GM21576 (cell line): ENCODE results near the gene C1GALT1.
"Not testable (repeated sequence)": the region's sequence is repeated elsewhere in the genome, so short reads cannot be mapped to it uniquely, and the experiment has no call there.

Experiments used
- ATAC-seq: cut with Tn5 transposase; IDR thresholded peaks from one replicate; pipeline ENCODE4 v1.9.1; 2021; ENCODE audit warnings: mild to moderate bottlenecking, moderate library complexity; ENCODE audit not compliant: unreplicated experiment

The C1GALT1 gene

GRCh38 chr7:7231865-7232264 lies 49.5 kb downstream of the C1GALT1 start:
- no peak for ATAC-seq

GRCh38 chr7:7235347-7235746 lies 53.0 kb downstream of the C1GALT1 start:
- no peak for ATAC-seq

DNA sequence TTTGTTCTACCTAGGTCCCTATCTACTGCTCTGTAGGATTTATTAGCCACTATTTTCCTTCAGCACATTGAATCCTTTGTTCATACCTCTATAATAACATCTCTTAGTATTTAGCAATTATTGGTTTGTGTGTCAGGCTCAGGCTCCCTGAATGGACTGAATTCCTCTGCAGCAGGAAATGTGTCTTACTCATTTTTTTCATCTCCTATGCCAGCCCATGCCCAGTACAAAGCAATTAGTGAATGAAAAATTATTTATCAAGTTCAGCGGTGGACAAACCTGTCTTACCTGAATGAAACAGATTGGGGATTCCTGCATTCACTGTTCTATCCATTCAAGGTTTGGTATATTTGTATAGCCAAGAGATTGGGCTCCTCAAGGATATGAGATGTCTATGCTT lies 53.7 kb downstream of the C1GALT1 start:
- ATAC-seq, result no peak

DNA sequence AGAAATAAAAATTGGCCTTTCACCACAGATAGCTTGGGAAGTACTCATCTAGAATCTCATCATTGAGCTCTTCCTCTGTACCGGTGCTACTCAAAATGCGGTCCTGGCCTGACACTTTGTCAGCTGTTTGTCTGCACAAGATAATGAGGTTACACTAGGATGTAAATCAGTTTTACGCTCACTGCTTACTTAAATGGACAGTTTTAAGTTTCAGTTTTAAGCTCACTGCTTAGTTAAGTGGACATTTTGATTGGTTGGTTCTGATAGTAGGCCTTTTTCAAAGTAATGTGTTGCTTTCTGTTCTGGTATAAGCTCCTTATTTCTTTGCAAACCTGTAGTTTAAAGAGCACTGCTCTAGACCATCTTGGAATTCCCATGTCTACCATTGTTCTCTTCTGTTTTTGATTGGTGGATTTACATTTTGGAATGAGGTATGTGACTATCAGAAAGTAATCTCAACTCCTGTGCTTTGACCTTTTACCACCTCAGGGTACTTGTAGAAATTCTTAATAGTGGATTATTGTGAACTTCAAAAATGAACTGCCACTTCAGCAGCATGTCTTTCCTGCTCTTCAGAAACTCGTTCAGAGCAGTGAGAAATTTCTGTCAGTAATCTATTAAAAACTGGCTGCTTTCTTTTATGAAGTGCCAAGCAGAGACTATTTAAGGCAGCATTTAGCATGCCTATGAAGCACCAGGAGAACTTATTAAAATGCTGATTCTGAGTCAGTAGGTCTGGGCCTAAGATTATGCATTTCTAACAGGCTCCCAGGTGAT lies 55.0 kb downstream of the C1GALT1 start:
- ATAC-seq, result no peak

- ATAC-seq, result no peak
Measured at GRCh38 chr7:7237978-7238267, 55.6 kb downstream of the C1GALT1 start.

DNA sequence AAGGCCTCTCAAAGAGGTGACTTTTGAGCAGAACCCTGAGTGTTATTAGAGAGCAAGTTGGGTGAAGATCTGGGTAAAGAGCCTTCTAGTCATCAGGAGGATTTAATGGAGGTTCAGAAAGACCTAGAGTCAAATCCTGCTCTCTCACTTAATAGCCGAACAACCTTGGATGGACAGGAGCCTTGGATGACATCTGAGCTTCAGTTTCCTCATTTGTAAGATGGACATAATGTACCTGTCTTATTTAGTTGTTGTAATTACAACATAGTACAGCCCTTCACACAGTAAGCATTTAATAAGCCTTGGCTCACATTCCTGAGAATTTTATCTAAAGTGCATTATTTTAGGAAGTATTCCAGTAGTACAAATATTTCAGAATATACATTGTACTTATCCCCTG lies 57.0 kb downstream of the C1GALT1 start:
- no peak for ATAC-seq

DNA sequence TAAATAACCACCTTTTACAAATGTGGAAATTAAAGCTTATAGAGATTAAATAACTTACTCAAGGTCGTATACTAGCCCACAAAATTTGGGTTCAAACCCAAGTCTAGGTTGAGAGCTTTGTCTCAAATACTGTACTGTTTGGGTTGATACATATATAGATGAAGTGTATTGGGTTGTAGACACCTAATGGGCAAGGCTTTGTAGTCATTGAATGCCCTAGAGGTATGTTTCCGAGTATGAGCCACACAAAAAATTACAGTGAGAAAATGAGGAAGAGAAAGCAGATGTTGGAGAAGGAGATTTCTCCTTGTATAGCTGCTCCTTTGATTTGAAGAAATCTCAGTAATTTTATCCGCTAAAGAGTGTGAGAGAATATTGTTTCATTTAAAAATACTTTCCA lies 60.6 kb downstream of the C1GALT1 start:
- ATAC-seq, result no peak

- ATAC-seq, result not testable (repeated sequence)
Measured at GRCh38 chr7:7245233-7245632, 62.9 kb downstream of the C1GALT1 start.

DNA sequence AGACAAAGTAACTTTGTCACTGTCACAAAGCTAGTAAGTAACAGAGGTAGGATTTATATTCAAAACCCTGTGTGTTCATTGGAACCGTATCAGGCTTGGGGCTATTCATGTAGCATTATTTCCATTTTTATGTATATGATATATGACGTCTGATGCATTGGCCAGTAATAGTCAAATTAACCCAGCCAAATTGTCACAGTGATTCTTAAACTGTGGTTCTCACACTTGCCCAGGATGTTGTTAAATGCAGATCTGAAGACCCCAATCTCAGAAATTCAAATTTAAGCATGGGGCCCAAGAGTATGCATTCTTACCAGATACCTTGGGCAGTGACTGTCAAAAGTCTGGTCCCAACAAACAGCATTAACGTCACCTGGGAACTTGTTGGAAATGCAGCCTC lies 63.9 kb downstream of the C1GALT1 start:
- no peak for ATAC-seq

GRCh38 chr7:7247658-7248057 lies 65.3 kb downstream of the C1GALT1 start:
- ATAC-seq, result no peak

DNA sequence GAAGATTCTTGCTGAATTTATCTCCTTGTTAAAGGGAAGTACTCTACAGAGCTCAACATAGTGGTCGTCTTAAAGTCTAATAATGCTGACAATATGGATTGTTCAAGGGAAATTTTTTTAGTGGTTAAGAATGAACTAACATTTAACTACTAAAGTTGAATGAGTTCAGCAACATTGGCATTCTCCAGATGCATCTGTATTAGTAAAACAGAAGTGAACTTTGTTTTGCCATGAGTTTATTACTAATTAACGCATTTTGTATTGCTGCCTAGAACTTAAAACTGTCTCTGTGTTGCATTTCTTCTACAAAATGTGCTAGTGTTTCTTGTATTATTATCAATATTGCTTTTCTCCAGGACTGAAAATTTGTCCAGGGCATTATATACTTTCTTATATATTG lies 67.5 kb downstream of the C1GALT1 start:
- no peak for ATAC-seq

- ATAC-seq, result peak; percentile 98
Measured at GRCh38 chr7:7251742-7252141, 69.4 kb downstream of the C1GALT1 start.

DNA sequence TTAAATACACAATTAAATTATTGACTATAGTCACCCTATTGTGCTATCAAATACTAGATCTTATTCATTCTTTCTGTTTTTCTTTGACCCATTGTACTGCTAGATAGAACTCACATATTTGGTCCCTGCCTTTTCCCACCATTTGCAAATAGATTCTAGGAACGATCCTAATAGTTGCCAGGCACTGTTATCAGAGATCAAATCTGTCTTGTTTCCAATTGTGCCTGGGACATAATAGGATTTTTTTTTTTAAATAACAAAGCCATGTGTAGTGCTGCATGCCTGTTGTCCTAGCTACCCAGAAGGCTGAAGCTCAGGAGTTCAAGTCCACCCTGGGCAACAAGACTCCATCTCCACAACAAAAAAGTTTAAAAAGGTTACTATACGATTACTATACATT lies 72.0 kb downstream of the C1GALT1 start:
- ATAC-seq, result no peak

GRCh38 chr7:7254908-7255307 lies 72.6 kb downstream of the C1GALT1 start:
- ATAC-seq, result no peak

- no peak for ATAC-seq
Measured at GRCh38 chr7:7256731-7257274, 74.5 kb downstream of the C1GALT1 start.

DNA sequence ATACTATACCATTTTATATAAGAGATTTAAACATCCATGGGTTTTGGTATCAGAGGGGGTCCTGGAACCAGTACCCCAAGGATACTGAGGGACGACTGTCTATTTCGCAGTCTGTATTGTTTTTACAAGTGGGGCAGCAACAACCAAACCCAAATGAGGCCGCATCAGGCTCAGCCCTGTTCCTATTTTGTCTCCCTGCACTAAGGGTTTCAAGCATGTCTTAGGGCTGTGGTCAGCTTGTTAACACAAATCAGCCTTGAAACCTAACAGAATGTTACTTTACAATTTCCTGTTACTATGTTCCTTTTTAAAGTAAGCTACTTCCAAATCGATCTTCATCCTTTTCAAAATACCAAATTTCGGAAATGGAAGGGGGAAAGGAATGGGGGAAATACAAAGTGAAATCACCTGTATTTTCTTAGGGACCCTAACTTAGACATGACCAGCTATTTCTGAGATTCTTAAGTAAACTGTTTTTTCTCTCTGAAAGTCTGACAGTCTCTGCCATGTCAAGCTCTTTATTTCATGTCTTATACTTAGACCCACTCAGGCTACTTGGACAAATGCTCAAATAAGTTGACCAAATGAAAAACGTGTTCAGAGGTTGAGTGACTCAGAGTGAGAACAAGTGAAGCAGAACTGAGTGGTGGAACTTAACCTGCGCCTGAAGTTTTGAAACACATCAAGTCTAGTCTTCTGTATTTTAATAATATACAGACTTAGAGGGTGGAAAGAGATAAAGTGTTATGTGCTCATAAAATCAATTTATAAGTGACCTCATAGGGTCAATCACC lies 75.8 kb downstream of the C1GALT1 start:
- ATAC-seq, result peak; percentile 95

GRCh38 chr7:7261863-7262262 lies 79.5 kb downstream of the C1GALT1 start:
- ATAC-seq, result no peak

DNA sequence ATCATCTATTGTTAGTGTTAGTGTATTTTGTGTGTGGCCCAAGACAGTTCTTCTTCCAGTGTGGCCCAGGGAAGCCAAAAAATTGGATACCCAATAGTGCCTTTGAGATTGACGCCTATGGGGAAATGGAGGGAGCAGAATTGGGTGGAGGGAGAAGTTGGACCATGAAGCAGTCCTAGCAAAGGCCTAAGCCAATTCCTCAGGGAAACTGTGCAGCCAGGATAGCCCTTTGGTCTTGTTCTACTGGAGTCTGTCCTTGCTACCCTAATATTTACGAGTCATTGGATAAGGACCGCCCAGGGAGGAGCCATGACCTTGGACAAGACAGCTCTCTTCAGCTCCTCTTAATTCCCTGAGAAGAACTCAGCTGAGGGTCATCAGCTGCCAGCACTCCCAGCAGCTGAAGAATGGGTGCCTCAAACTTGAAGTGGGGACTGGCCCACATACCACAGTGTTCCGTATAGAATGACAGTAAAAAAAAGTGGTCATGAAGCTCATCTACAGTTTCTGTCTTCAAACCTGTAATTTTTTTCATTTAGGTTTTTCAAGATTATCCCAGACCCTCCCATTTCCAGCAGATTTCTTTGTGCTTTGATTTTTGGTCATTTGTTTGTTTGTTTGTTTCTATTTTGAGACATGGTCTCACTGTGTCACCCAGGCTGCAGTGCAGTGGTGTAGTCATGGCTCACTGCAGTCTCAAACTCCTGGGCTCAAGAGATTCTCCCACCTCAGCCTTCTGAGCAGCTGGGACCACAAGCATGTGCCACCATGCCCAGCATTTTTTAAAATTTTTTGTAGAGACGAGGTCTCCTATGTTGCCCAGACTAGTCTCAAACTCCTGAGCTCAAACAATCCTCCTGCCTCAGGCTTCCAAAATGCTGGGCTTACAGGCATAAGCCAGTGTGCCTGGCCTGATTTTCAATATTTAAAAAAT lies 81.2 kb downstream of the C1GALT1 start:
- ATAC-seq, result no peak

DNA sequence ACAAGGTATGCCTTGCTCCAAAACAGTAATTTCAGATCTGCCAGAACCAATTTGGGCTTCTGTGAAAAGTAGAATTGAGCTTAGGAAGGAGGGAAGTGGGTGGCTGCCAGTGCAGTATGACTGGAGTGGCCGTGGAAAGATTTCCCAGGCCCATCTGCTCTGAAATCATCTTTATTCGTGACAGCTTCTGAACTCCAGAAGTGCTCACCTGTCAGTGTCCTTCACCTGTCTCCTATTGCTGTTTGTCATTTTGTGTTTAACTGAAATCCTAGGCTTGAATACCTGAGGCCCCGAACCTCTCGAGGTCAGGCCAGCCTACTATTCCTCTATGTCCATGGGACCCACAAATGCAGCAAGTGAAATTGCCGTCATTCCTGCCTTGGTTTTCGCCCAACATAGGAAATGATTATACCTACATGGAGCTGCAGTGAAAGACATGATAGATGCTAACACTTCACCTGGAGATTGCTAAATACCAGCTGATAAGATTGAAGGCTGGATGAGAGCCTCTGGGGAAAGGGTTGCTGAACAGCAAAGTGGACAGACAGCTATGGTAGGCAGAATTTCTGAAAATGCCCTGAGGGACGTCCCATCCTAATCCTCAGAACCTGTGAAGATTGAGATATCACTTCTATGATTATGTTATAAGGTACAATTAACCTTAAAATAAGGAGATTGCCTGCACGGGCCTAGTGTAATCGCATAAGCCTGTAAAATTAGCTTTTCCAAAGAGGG lies 82.1 kb downstream of the C1GALT1 start:
- ATAC-seq, result no peak
